HL-60 (cell line): ENCODE data around the gene GALK2.
"Not testable (repeated sequence)": the region's sequence is repeated elsewhere in the genome, so short reads cannot be mapped to it uniquely, and the experiment has no call there.

Experiments
- DNase-seq, 2 experiments: peaks; one replicate each; pipeline ENCODE4 v3.0.0-alpha.2; 2010 to 2020; ENCODE audit warnings: low read depth in 1 of 2, low spot score in 1 of 2
- H3K27ac ChIP-seq: fragments of 250-450 bp; sonication (Bioruptor Pico); replicated peaks from 2 replicates; pipeline ENCODE4 v1.5.1; 2020; ENCODE audit warnings: mild to moderate bottlenecking, moderate library complexity
- H3K27me3 ChIP-seq: fragments of 250-450 bp; sonication (Bioruptor Pico); 2 replicates; pipeline ENCODE4 v1.5.1; 2021; ENCODE audit warnings: mild to moderate bottlenecking, moderate library complexity; ENCODE audit not compliant: insufficient read depth, poor library complexity, severe bottlenecking
- H3K4me3 ChIP-seq: replicated peaks from 2 replicates; pipeline ENCODE4 v1.5.1; 2011; ENCODE audit warnings: mild to moderate bottlenecking, control low read depth, low read length; ENCODE audit not compliant: insufficient read depth
- GABPA ChIP-seq: IDR thresholded peaks from 2 replicates; pipeline ENCODE4 v1.6.1; 2012; ENCODE audit warnings: low read depth
- POLR2AphosphoS5 ChIP-seq: IDR thresholded peaks from 2 replicates; pipeline ENCODE4 v1.6.1; 2012; ENCODE audit warnings: low read depth
- SPI1 ChIP-seq: IDR thresholded peaks from 2 replicates; pipeline ENCODE4 v1.6.1; 2012; ENCODE audit warnings: low read depth, mild to moderate bottlenecking, borderline replicate concordance
- TF ChIP-seq, protein P1 (sequence below): IDR thresholded peaks from one replicate; pipeline ENCODE4 v1.5.1; 2011; ENCODE audit warnings: low read length, control low read depth, inconsistent platforms; ENCODE audit not compliant: insufficient read depth
- TF ChIP-seq, protein P2 (sequence below): IDR thresholded peaks from 2 replicates; pipeline ENCODE4 v1.6.1; 2012; ENCODE audit warnings: low read depth; ENCODE audit not compliant: insufficient replicate concordance

The GALK2 gene

DNA sequence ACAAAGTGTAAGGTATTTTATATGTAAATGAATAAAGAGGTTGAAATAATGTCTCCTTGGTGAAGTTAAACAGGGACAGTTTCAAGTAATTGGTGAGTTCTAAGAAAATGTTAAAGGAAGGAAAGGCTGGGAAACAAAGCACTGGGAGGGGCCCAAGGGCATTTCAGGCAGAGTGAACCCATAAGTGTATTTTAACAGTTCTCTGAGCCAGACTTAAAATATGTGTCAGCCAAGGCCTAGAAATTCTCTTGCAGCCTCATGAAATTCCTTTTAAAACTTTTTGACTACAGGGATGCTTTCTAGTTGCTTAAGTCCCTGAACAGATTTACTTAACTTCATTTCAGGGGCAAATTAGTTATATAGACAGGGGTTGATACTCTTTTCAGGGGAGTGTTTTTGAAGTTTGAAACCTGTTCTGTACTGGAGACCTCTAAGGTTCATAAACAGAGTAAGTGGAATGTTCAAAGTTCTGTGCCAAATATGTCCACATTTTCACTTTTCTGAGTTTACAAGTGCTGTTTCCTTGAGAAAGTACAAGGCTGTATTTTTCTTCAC, 77.6 kb downstream of the GALK2 start:
- TF ChIP-seq POLR2AphosphoS5 (no peak), SPI1 (no peak), GABPA (no peak)
- TF ChIP-seq, protein P1, sequence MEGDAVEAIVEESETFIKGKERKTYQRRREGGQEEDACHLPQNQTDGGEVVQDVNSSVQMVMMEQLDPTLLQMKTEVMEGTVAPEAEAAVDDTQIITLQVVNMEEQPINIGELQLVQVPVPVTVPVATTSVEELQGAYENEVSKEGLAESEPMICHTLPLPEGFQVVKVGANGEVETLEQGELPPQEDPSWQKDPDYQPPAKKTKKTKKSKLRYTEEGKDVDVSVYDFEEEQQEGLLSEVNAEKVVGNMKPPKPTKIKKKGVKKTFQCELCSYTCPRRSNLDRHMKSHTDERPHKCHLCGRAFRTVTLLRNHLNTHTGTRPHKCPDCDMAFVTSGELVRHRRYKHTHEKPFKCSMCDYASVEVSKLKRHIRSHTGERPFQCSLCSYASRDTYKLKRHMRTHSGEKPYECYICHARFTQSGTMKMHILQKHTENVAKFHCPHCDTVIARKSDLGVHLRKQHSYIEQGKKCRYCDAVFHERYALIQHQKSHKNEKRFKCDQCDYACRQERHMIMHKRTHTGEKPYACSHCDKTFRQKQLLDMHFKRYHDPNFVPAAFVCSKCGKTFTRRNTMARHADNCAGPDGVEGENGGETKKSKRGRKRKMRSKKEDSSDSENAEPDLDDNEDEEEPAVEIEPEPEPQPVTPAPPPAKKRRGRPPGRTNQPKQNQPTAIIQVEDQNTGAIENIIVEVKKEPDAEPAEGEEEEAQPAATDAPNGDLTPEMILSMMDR, result no peak
- TF ChIP-seq, protein P2, sequence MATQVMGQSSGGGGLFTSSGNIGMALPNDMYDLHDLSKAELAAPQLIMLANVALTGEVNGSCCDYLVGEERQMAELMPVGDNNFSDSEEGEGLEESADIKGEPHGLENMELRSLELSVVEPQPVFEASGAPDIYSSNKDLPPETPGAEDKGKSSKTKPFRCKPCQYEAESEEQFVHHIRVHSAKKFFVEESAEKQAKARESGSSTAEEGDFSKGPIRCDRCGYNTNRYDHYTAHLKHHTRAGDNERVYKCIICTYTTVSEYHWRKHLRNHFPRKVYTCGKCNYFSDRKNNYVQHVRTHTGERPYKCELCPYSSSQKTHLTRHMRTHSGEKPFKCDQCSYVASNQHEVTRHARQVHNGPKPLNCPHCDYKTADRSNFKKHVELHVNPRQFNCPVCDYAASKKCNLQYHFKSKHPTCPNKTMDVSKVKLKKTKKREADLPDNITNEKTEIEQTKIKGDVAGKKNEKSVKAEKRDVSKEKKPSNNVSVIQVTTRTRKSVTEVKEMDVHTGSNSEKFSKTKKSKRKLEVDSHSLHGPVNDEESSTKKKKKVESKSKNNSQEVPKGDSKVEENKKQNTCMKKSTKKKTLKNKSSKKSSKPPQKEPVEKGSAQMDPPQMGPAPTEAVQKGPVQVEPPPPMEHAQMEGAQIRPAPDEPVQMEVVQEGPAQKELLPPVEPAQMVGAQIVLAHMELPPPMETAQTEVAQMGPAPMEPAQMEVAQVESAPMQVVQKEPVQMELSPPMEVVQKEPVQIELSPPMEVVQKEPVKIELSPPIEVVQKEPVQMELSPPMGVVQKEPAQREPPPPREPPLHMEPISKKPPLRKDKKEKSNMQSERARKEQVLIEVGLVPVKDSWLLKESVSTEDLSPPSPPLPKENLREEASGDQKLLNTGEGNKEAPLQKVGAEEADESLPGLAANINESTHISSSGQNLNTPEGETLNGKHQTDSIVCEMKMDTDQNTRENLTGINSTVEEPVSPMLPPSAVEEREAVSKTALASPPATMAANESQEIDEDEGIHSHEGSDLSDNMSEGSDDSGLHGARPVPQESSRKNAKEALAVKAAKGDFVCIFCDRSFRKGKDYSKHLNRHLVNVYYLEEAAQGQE, result no peak

DNA sequence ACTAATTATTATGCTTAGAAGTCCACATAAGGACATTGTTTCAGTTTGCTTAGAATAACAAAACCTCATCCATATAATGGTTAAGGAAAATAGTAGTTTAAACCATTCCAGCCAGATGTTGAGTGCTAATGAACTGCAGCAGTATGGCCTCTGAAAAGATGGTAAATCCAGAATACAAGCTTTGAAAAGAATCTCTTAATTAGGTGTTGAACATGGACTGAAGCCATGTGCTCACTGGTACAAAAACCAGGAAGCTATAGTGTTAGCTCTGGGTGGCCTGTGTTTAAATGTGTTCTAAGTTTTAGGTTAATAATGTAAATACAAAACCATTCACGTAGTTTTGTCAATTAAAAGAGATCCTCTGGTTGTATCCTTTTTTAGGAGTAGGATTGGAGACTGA, 78.2 kb downstream of the GALK2 start:
- DNase-seq, result no peak
- Histone ChIP-seq H3K27me3 (no peaks in the 10 kb centered on the region), H3K4me3 (no peak overlapping the region), H3K27ac (no peak overlapping the region)
- TF ChIP-seq POLR2AphosphoS5 (no peak), GABPA (no peak), SPI1 (no peak)
- TF ChIP-seq, protein P2, result no peak
- TF ChIP-seq, protein P1, result no peak

More for the DNA sequence above, 77.6 kb downstream of the GALK2 start:
- DNase-seq, result no peak
- Histone ChIP-seq H3K4me3 (no peak overlapping the region), H3K27ac (no peak overlapping the region), H3K27me3 (no peaks in the 10 kb centered on the region)

DNA sequence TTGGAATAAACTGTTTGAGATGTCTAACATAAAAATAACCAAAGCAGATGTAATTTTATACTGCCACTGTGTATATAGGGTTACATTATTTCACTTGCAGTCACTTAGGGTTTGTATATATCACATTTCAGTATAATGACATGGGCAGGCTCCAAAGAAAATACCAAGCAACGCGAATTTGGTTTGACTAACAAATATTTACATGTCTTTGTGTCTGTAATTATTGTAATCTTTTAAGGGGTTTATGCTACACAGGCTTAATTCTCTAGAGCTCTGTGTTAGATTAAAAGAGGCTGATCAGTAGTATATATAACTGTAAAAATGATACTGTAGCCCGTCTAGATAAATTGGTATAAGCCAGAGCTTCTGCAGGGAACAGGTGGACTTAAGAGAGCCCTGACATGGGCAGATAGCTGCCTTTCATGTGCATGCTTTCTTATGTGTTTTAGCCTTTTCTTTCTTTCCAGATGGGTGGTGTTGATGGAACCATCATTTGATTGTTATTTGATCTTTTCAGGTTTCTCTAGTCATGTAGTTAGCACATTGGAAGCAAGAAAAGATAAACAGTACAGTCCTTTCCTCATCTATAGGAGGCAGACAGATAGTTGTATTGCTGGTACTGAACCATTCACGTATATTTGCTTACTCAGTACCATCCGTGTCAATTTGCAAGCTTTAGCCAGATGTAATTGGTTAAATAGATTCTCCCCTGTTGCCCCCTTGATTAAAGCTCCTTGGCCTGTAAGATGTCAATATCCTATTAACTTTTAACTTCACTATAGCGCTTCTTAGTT, 86.1 kb downstream of the GALK2 start:
- TF ChIP-seq, protein P2, result no peak
- no peak for TF ChIP-seq GABPA
- TF ChIP-seq, protein P1, result no peak
- Histone ChIP-seq H3K27me3 (no peaks in the 10 kb centered on the region), H3K4me3 (no peak overlapping the region), H3K27ac (no peak overlapping the region)
- no peak for DNase-seq

DNA sequence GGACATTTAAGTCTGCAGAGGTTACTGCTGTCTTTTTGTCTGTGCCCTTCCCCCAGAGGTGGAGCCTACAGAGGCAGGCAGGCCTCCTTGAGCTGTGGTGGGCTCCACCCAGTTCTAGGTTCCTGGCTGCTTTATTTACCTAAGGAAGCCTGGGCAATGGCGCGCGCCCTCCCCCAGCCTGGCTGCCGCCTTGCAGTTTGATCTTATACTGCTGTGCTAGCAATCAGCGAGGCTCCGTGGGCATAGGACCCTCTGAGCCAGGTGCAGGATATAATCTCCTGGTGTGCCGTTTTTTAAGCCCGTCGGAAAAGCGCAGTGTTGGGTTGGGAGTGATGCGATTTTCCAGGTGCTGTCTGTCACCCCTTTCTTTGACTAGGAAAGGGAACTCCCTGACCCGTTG, 95.1 kb downstream of the GALK2 start:
- DNase-seq, H3K27ac ChIP-seq, H3K4me3 ChIP-seq, H3K27me3 ChIP-seq: not testable (repeated sequence)
